Caco-2 (cell line): ENCODE data around the gene SCFD2. TPM values are rescaled to one million over a fixed set of nuclear protein-coding genes. Genes with fewer than 3 reads are reported as not detected.

ENCODE experiments used
- BruUV-seq: library from RNA; stranded (reverse); fragments of 400-500 nt; replicated peaks from 2 replicates; lab custom pipeline; 2021; lab: Mats Ljungman, UMichigan
- CTCF ChIA-PET: fragments of 300-600 bp; sonication (Branson Sonifier 250); formaldehyde crosslinking; loops from one replicate; lab custom pipeline; 2022; ENCODE audit warnings: antibody characterized with exemption; lab: Charles Lee
- POLR2A ChIA-PET: fragments of 300-600 bp; sonication (Branson Sonifier 250); formaldehyde crosslinking; loops from one replicate; lab custom pipeline; 2022; ENCODE audit warnings: antibody characterized with exemption; lab: Charles Lee
- DNase-seq, 2 experiments: peaks; one replicate each; pipeline versions ENCODE4 v3.0.0 to v3.0.0-alpha.2; 2020 to 2022
- H3K27me3 ChIP-seq: replicated peaks from 2 replicates; pipeline ENCODE4 v1.6.0; 2011; ENCODE audit warnings: low read length; ENCODE audit not compliant: control insufficient read depth, insufficient read depth
- H3K36me3 ChIP-seq: 2 replicates; pipeline ENCODE4 v1.5.1; 2011; ENCODE audit warnings: low read length; ENCODE audit not compliant: control insufficient read depth, insufficient read depth
- H3K4me1 ChIP-seq: fragments of 250-450 bp; sonication (Bioruptor Pico); 2 replicates; pipeline ENCODE4 v1.5.1; 2020; ENCODE audit warnings: mild to moderate bottlenecking
- H3K4me3 ChIP-seq: 2 replicates; pipeline ENCODE4 v1.5.1; 2011; ENCODE audit warnings: low read depth, mild to moderate bottlenecking, control low read depth, low read length
- H3K9me3 ChIP-seq: fragments of 250-450 bp; sonication (Bioruptor Pico); 2 replicates; pipeline ENCODE4 v1.5.1; 2020; ENCODE audit warnings: mild to moderate bottlenecking, moderate library complexity
- H3K27ac Mint-ChIP-seq: one replicate; pipeline ENCODE4 v1.8.0; 2022; ENCODE audit warnings: mixed read lengths; ENCODE audit not compliant: unreplicated experiment
- H3K27me3 Mint-ChIP-seq: one replicate; pipeline ENCODE4 v1.8.0; 2022; ENCODE audit warnings: mixed read lengths; ENCODE audit not compliant: insufficient read depth, unreplicated experiment
- H3K36me3 Mint-ChIP-seq: one replicate; pipeline ENCODE4 v1.8.0; 2022; ENCODE audit warnings: mild to moderate bottlenecking, mixed read lengths; ENCODE audit not compliant: insufficient read depth, unreplicated experiment
- H3K4me1 Mint-ChIP-seq: one replicate; pipeline ENCODE4 v1.8.0; 2022; ENCODE audit warnings: low read depth, mixed read lengths; ENCODE audit not compliant: unreplicated experiment
- H3K4me3 Mint-ChIP-seq: one replicate; pipeline ENCODE4 v1.8.0; 2022; ENCODE audit warnings: mild to moderate bottlenecking, moderate library complexity, mixed read lengths; ENCODE audit not compliant: unreplicated experiment
- H3K9me3 Mint-ChIP-seq: one replicate; pipeline ENCODE4 v1.8.0; 2022; ENCODE audit warnings: mixed read lengths; ENCODE audit not compliant: unreplicated experiment
- intact Hi-C: fragments of 100-400 bp; cut with micrococcal nuclease; formaldehyde crosslinking; loops from one replicate; pipeline ENCODE4 v1.10.0; 2022; ENCODE audit not compliant: unreplicated experiment
- total RNA-seq: library from RNA; stranded (reverse); gene quantifications from 2 replicates; pipeline ENCODE4 v1.2.3, GENCODE V29; 2022
- TF ChIP-seq, protein P1 (sequence below), 2 experiments: fragments of 200-600 bp in 1 of 2; IDR thresholded peaks; 1 replicate in 1 of 2; 2 replicates in 1 of 2; pipeline versions ENCODE4 v1.5.1 to v1.8.0; 2011 to 2022; ENCODE audit warnings: antibody characterized with exemption in 1 of 2, control low read depth in 1 of 2, inconsistent platforms in 1 of 2, low read depth in 1 of 2, low read length in 1 of 2, mild to moderate bottlenecking in 1 of 2, moderate library complexity in 1 of 2; ENCODE audit not compliant: insufficient read depth in 1 of 2, severe bottlenecking in 1 of 2, unreplicated experiment in 1 of 2

Gene SCFD2
- total RNA-seq, 1 experiment from 2014 or later: 12.2 TPM

DNA sequence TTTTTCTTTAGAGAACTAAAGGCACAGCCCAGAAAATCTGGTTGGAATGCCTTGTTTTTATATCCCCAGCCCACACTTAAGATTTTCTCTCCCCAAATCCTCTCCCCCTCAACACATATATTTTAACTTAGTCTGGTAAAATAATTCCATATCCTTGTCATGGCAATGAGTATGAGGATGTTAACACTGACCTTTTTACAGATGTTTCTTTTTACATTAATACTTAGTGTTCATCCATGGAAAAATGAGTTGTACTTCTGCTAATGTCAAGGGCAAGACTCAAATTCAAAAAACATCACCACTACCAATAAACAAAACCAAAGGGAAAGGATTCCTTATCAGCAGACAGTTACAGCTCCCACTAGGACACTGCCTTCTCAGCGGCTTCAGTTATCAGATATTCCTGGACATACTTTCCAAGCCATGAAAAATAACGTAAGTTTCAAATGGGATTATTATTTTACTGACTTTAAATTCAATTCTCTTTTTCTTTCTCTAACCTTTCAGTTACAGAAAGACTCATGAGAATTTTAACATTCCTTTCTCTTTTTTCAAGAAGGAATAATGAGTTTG lies 420.4 kb downstream of the SCFD2 start:
- intact Hi-C loops: no loop called here
- Mint-ChIP-seq H3K4me3 (no peak overlapping the region), H3K9me3 (no peaks in the 10 kb centered on the region), H3K36me3 (no peaks in the 10 kb centered on the region), H3K4me1 (peaks cover 5% of the 10 kb centered on the region), H3K27ac (no peak overlapping the region), H3K27me3 (no peaks in the 10 kb centered on the region)
- no peaks in the 10 kb centered on the region for H3K36me3 ChIP-seq
- ChIA-PET CTCF (no interaction called here), POLR2A (no interaction called here)
- no peak overlapping the region for H3K4me3 ChIP-seq
- H3K4me1 ChIP-seq: no peaks in the 10 kb centered on the region; the same call in none of the 2 replicates
- no TSS peak for BruUV-seq
- no peaks in the 10 kb centered on the region for H3K27me3 ChIP-seq
- TF ChIP-seq, protein P1, sequence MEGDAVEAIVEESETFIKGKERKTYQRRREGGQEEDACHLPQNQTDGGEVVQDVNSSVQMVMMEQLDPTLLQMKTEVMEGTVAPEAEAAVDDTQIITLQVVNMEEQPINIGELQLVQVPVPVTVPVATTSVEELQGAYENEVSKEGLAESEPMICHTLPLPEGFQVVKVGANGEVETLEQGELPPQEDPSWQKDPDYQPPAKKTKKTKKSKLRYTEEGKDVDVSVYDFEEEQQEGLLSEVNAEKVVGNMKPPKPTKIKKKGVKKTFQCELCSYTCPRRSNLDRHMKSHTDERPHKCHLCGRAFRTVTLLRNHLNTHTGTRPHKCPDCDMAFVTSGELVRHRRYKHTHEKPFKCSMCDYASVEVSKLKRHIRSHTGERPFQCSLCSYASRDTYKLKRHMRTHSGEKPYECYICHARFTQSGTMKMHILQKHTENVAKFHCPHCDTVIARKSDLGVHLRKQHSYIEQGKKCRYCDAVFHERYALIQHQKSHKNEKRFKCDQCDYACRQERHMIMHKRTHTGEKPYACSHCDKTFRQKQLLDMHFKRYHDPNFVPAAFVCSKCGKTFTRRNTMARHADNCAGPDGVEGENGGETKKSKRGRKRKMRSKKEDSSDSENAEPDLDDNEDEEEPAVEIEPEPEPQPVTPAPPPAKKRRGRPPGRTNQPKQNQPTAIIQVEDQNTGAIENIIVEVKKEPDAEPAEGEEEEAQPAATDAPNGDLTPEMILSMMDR (IDR thresholded peaks at IDR 0.05; ENCODE audit: insufficient read depth in 1 of 2, low read depth in 1 of 2, low read length in 1 of 2, severe bottlenecking in 1 of 2, unreplicated experiment in 1 of 2): no peak
- no peak for DNase-seq
- no peaks in the 10 kb centered on the region for H3K9me3 ChIP-seq

DNA sequence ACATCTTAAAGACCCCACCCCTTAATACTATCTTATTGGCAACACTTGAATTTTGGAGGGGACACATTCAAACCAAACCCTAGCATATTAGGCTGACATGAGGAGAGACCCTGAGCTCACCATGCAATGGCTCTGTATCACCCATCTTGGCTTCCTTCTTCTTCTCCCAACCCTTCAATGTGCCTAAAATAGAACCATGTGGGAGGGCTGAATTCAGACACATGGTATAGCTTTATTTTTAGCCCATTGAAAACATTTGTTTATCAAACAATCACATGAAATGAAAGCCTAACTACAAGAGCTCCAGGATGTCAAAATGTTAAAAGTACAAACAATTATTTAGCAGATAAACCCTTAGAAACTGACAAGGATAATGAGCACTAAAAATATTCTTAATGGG lies 422.2 kb downstream of the SCFD2 start:
- H3K4me3 Mint-ChIP-seq: no peak overlapping the region
- no peaks in the 10 kb centered on the region for H3K36me3 ChIP-seq
- no peaks in the 10 kb centered on the region for H3K9me3 Mint-ChIP-seq
- H3K36me3 Mint-ChIP-seq: no peaks in the 10 kb centered on the region
- CTCF ChIA-PET: no interaction called here
- no peaks in the 10 kb centered on the region for H3K27me3 ChIP-seq
- H3K4me1 Mint-ChIP-seq: no peaks in the 10 kb centered on the region
- no TSS peak for BruUV-seq
- no peak for DNase-seq
- H3K9me3 ChIP-seq: no peaks in the 10 kb centered on the region
- POLR2A ChIA-PET: no interaction called here
- intact Hi-C loops: no loop called here
- no peak overlapping the region for H3K27ac Mint-ChIP-seq
- H3K27me3 Mint-ChIP-seq: no peaks in the 10 kb centered on the region
- H3K4me1 ChIP-seq: no peaks in the 10 kb centered on the region
- H3K4me3 ChIP-seq: no peak overlapping the region
- TF ChIP-seq, protein P1 (IDR thresholded peaks at IDR 0.05; ENCODE audit: insufficient read depth in 1 of 2, low read depth in 1 of 2, low read length in 1 of 2, severe bottlenecking in 1 of 2, unreplicated experiment in 1 of 2): no peak

DNA sequence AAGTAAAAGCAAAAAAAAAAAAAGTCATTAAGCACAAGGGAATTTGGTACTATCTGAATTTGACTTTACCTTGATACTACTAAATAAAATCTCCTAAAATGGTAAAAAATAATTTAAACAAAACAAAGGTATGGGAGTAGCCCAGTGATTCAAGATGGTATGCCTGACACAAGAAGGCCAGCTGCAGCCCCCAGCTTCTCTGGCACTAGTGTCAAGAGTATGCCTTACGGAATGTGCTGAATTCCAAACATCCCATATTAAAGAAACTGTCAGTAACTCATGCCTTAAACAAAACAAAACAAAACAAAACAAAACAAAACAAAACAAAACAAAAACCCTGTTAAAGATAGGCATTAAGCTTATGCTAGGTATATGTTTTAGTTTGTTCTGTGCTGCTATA lies 422.9 kb downstream of the SCFD2 start:
- CTCF ChIA-PET: no interaction called here
- POLR2A ChIA-PET: no interaction called here
- DNase-seq: no peak
- no peaks in the 10 kb centered on the region for H3K36me3 ChIP-seq
- H3K4me3 ChIP-seq: no peak overlapping the region
- Mint-ChIP-seq H3K4me1 (no peaks in the 10 kb centered on the region), H3K36me3 (no peaks in the 10 kb centered on the region), H3K27ac (no peak overlapping the region), H3K9me3 (no peaks in the 10 kb centered on the region), H3K27me3 (no peaks in the 10 kb centered on the region), H3K4me3 (no peak overlapping the region)
- H3K27me3 ChIP-seq: no peaks in the 10 kb centered on the region
- H3K4me1 ChIP-seq: no peaks in the 10 kb centered on the region
- TF ChIP-seq, protein P1 (IDR thresholded peaks at IDR 0.05; ENCODE audit: insufficient read depth in 1 of 2, low read depth in 1 of 2, low read length in 1 of 2, severe bottlenecking in 1 of 2, unreplicated experiment in 1 of 2): no peak
- intact Hi-C loops: no loop called here
- BruUV-seq: no TSS peak
- H3K9me3 ChIP-seq: no peaks in the 10 kb centered on the region
